H1 (cell line): ENCODE data around the gene TUBGCP6. TPM values are rescaled to one million over a fixed set of nuclear protein-coding genes. Genes with fewer than 3 reads are reported as not detected.

Experiments used
- CTCF ChIA-PET: fragments of 300-600 bp; sonication (Branson Sonifier 250); formaldehyde crosslinking; loops from one replicate; lab custom pipeline; 2021; ENCODE audit not compliant: partially characterized antibody; lab: Charles Lee
- POLR2A ChIA-PET: fragments of 300-600 bp; sonication (Branson Sonifier 250); formaldehyde crosslinking; loops from one replicate; lab custom pipeline; 2021; ENCODE audit warnings: inconsistent platforms; ENCODE audit not compliant: partially characterized antibody; lab: Charles Lee
- DNase-seq, 2 experiments: peaks; one replicate each; pipeline versions ENCODE4 v3.0.0 to v3.0.0-alpha.2; 2010 to 2022; ENCODE audit warnings: low spot score in 2 of 2, low read depth in 1 of 2, mixed read lengths in 1 of 2
- FAIRE-seq: peaks from 2 replicates; lab custom pipeline; 2011; peaks lifted over from hg19 to GRCh38; lab: Jason Lieb, UNC
- H2AFZ ChIP-seq: 2 replicates; pipeline ENCODE4 v1.8.1; 2012; ENCODE audit warnings: low read length, inconsistent platforms
- H2AK5ac ChIP-seq: 2 replicates; pipeline ENCODE4 v1.6.1; 2013; ENCODE audit warnings: low read depth, low read length
- H2BK120ac ChIP-seq: replicated peaks from 2 replicates; pipeline ENCODE3; 2013; ENCODE audit warnings: low read depth, low read length, inconsistent platforms
- H2BK12ac ChIP-seq: 2 replicates; pipeline ENCODE4 v1.6.1; 2013; ENCODE audit warnings: low read depth, low read length
- H2BK15ac ChIP-seq: 2 replicates; pipeline ENCODE4 v1.6.1; 2013; ENCODE audit warnings: low read length
- H2BK20ac ChIP-seq: 2 replicates; pipeline ENCODE4 v1.6.1; 2013; ENCODE audit warnings: low read length
- H2BK5ac ChIP-seq: 2 replicates; pipeline ENCODE4 v1.6.1; 2013; ENCODE audit warnings: low read depth, low read length
- H3K14ac ChIP-seq: 2 replicates; pipeline ENCODE4 v1.6.1; 2013; ENCODE audit warnings: inconsistent platforms; ENCODE audit not compliant: insufficient read length
- H3K18ac ChIP-seq: 2 replicates; pipeline ENCODE4 v1.6.1; 2013; ENCODE audit warnings: low read length; ENCODE audit errors: extremely low read depth
- H3K23ac ChIP-seq: 2 replicates; pipeline ENCODE4 v1.6.1; 2013; ENCODE audit warnings: inconsistent platforms; ENCODE audit not compliant: insufficient read length
- H3K23me2 ChIP-seq: 2 replicates; pipeline ENCODE4 v1.6.1; 2013; ENCODE audit warnings: low read depth, low read length
- H3K27ac ChIP-seq: 2 replicates; pipeline ENCODE4 v1.6.1; 2011; ENCODE audit warnings: low read depth, low read length, inconsistent platforms
- H3K27me3 ChIP-seq, 4 experiments: replicated peaks in 1 of 4; 1 replicate in 1 of 4; 2 replicates in 3 of 4; pipeline versions ENCODE4 v1.6.1 to v1.8.1; 2011 to 2013; ENCODE audit warnings: low read length in 3 of 4, mild to moderate bottlenecking in 3 of 4, inconsistent platforms in 2 of 4, mixed read lengths in 2 of 4, moderate library complexity in 1 of 4; ENCODE audit not compliant: control insufficient read depth in 3 of 4, insufficient read depth in 3 of 4; ENCODE audit errors: extremely low read depth in 1 of 4
- H3K36me3 ChIP-seq, 4 experiments: 2 replicates each; pipeline versions ENCODE4 v1.6.1 to v1.8.1; 2011 to 2013; ENCODE audit warnings: mild to moderate bottlenecking in 4 of 4, low read length in 3 of 4, moderate library complexity in 2 of 4, control low read depth in 1 of 4, inconsistent platforms in 1 of 4; ENCODE audit not compliant: insufficient read depth in 4 of 4, control insufficient read depth in 2 of 4
- H3K4ac ChIP-seq: replicated peaks from 2 replicates; pipeline ENCODE3; 2013; ENCODE audit warnings: low read length, low read depth, mixed read lengths, inconsistent platforms; ENCODE audit not compliant: insufficient read length
- H3K4me1 ChIP-seq, 4 experiments: replicated peaks in 1 of 4; 1 replicate in 1 of 4; 2 replicates in 3 of 4; pipeline versions ENCODE4 v1.6.1 to v1.8.1; 2011 to 2013; ENCODE audit warnings: low read length in 3 of 4, inconsistent platforms in 2 of 4, mixed read lengths in 1 of 4; ENCODE audit not compliant: insufficient read depth in 4 of 4, control insufficient read depth in 3 of 4
- H3K4me2 ChIP-seq, 2 experiments: 2 replicates each; pipeline versions ENCODE4 v1.6.1 to v1.8.1; 2011 to 2013; ENCODE audit warnings: low read depth in 2 of 2, low read length in 2 of 2, control low read depth in 1 of 2, inconsistent platforms in 1 of 2, mild to moderate bottlenecking in 1 of 2; ENCODE audit not compliant: insufficient read depth in 1 of 2
- H3K4me3 ChIP-seq, 4 experiments: fragments of 200-600, 300-600 bp in 1 of 4; sonication (generic), shearing (Covaris generic), sonication (Bioruptor Twin) in 1 of 4; 2 replicates each; pipeline versions ENCODE4 v1.5.1 to v1.8.1; 2011 to 2016; ENCODE audit warnings: low read length in 4 of 4, low read depth in 3 of 4, control low read depth in 2 of 4, inconsistent platforms in 2 of 4, mild to moderate bottlenecking in 2 of 4, mixed read lengths in 1 of 4, moderate library complexity in 1 of 4; ENCODE audit not compliant: insufficient read depth in 2 of 4; ENCODE audit errors: extremely low read depth in 1 of 4
- H3K56ac ChIP-seq: replicated peaks from 2 replicates; pipeline ENCODE3; 2013; ENCODE audit warnings: low read depth, mild to moderate bottlenecking, mixed read lengths, low read length, inconsistent platforms; ENCODE audit not compliant: insufficient read length
- H3K79me1 ChIP-seq: 2 replicates; pipeline ENCODE4 v1.6.1; 2013; ENCODE audit warnings: low read depth, low read length, control low read depth
- H3K79me2 ChIP-seq, 2 experiments: 2 replicates each; pipeline versions ENCODE4 v1.6.1 to v1.8.1; 2012 to 2013; ENCODE audit warnings: low read length in 2 of 2, mild to moderate bottlenecking in 2 of 2, inconsistent platforms in 1 of 2; ENCODE audit not compliant: insufficient read depth in 2 of 2, control insufficient read depth in 1 of 2
- H3K9ac ChIP-seq, 4 experiments: replicated peaks in 1 of 4; 1 replicate in 1 of 4; 2 replicates in 3 of 4; pipeline versions ENCODE4 v1.6.1 to v1.8.1; 2011 to 2013; ENCODE audit warnings: low read depth in 3 of 4, low read length in 3 of 4, control low read depth in 2 of 4, mild to moderate bottlenecking in 2 of 4, moderate library complexity in 2 of 4, inconsistent platforms in 1 of 4; ENCODE audit errors: extremely low read depth in 1 of 4
- H3K9me3 ChIP-seq, 2 experiments: 2 replicates each; pipeline versions ENCODE4 v1.6.1 to v1.8.1; 2012 to 2013; ENCODE audit warnings: mild to moderate bottlenecking in 2 of 2, moderate library complexity in 2 of 2, control low read depth in 1 of 2, inconsistent platforms in 1 of 2, low read depth in 1 of 2, low read length in 1 of 2, mixed read lengths in 1 of 2; ENCODE audit not compliant: insufficient read depth in 2 of 2
- H4K20me1 ChIP-seq, 2 experiments: replicated peaks in 1 of 2; 2 replicates each; pipeline versions ENCODE3 to v1.8.1; 2011 to 2013; ENCODE audit warnings: inconsistent platforms in 2 of 2, low read length in 2 of 2, mild to moderate bottlenecking in 1 of 2; ENCODE audit not compliant: insufficient read depth in 2 of 2, control insufficient read depth in 1 of 2
- H4K5ac ChIP-seq: 2 replicates; pipeline ENCODE4 v1.6.1; 2013; ENCODE audit warnings: low read length, low read depth, mixed read lengths, inconsistent platforms; ENCODE audit not compliant: insufficient read length
- H4K8ac ChIP-seq: 2 replicates; pipeline ENCODE4 v1.8.0; 2013; ENCODE audit warnings: mild to moderate bottlenecking, moderate library complexity, low read length, inconsistent platforms; ENCODE audit not compliant: insufficient read depth; ENCODE audit errors: extremely low read depth
- H4K91ac ChIP-seq: replicated peaks from 2 replicates; pipeline ENCODE3; 2013; ENCODE audit warnings: low read length, mixed read lengths, inconsistent platforms; ENCODE audit not compliant: insufficient read length
- E2F6 ChIP-seq: IDR thresholded peaks from 2 replicates; pipeline ENCODE4 v1.6.1; 2012; ENCODE audit warnings: inconsistent platforms
- EZH2 ChIP-seq: fragments of 200-600 bp; sonication (generic); IDR thresholded peaks from 2 replicates; pipeline ENCODE4 v1.7.1; 2012; ENCODE audit warnings: low read depth, mild to moderate bottlenecking, moderate library complexity, low read length, inconsistent platforms; ENCODE audit not compliant: severe bottlenecking
- HDAC2 ChIP-seq, 2 experiments: fragments of 300-600 bp in 1 of 2; sonication (generic) in 1 of 2; IDR thresholded peaks; 2 replicates each; pipeline ENCODE4 v1.6.1; 2011 to 2012; ENCODE audit warnings: low read depth in 2 of 2, low read length in 2 of 2, mild to moderate bottlenecking in 2 of 2, moderate library complexity in 2 of 2, borderline replicate concordance in 1 of 2, inconsistent platforms in 1 of 2
- JUN ChIP-seq: IDR thresholded peaks from 2 replicates; pipeline ENCODE4 v1.6.1; 2011; ENCODE audit warnings: low read depth, mild to moderate bottlenecking, improper control_type of control experiment, low read length
- KDM4A ChIP-seq: IDR thresholded peaks from one replicate; pipeline ENCODE4 v1.7.1; 2012; ENCODE audit warnings: low read depth, mild to moderate bottlenecking, moderate library complexity, low read length, inconsistent platforms; ENCODE audit not compliant: severe bottlenecking
- POU5F1 ChIP-seq: IDR thresholded peaks from 2 replicates; pipeline ENCODE4 v1.6.1; 2011; ENCODE audit warnings: low read depth, mild to moderate bottlenecking, low read length, moderate library complexity
- RAD21 ChIP-seq, 2 experiments: IDR thresholded peaks in 1 of 2; conservative IDR thresholded peaks in 1 of 2; 2 replicates each; pipeline ENCODE4 v1.6.1; 2011; ENCODE audit warnings: low read depth in 2 of 2, low read length in 2 of 2, improper control_type of control experiment in 1 of 2, inconsistent platforms in 1 of 2, mild to moderate bottlenecking in 1 of 2, moderate library complexity in 1 of 2
- SP1 ChIP-seq: IDR thresholded peaks from 2 replicates; pipeline ENCODE4 v1.6.1; 2011; ENCODE audit warnings: low read depth, low read length
- SP2 ChIP-seq: IDR thresholded peaks from 2 replicates; pipeline ENCODE4 v1.6.1; 2012; ENCODE audit warnings: mild to moderate bottlenecking, low read length, inconsistent platforms
- SRF ChIP-seq: IDR thresholded peaks from 2 replicates; pipeline ENCODE4 v1.6.1; 2011; ENCODE audit warnings: mild to moderate bottlenecking, low read depth, low read length, moderate library complexity
- WGBS, 2 experiments: shearing (Covaris generic) in 1 of 2; methylation state at CpG; one replicate each; pipeline versions ENCODE4 v1.1.6 to v1.1.7; 2013 to 2015; ENCODE audit warnings: low lambda C conversion rate in 2 of 2, mixed read lengths in 2 of 2, inconsistent platforms in 1 of 2, low coverage in 1 of 2, missing lambda C conversion rate in 1 of 2; ENCODE audit not compliant: insufficient replicate concordance in 2 of 2, insufficient coverage in 1 of 2, insufficient read length in 1 of 2; ENCODE audit errors: extremely low coverage in 1 of 2, missing lambda C conversion rate in 1 of 2; 5-methylcytosine and 5-hydroxymethylcytosine counted together
- polyA plus RNA-seq, 7 experiments: library from polyadenylated mRNA; depleted of rRNA in 3 of 7; stranded (reverse) in 5 of 7; unstranded in 2 of 7; fragments of >200 nt in 5 of 7; fragments of 200-250 nt in 2 of 7; gene quantifications; 1 replicate in 5 of 7; 2 replicates in 1 of 7; 4 replicates in 1 of 7; pipeline versions ENCODE4 v1.2.1 to v1.2.3, GENCODE V29; 2011 to 2013; ENCODE audit warnings: missing spikeins in 2 of 7, mixed read lengths in 2 of 7
- total RNA-seq: library from RNA; stranded (reverse); fragmentation: NEBNext Ultra II Directional; extraction: Animal tissue kit (Norgen Biotek cat#: 25700); gene quantifications from 2 replicates; pipeline ENCODE4 v1.2.1, GENCODE V29; 2021
- TF ChIP-seq, protein P1 (sequence below): IDR thresholded peaks from 2 replicates; pipeline ENCODE4 v1.6.1; 2011; ENCODE audit warnings: low read length, improper control_type of control experiment

TUBGCP6 gene
- total and polyA plus RNA-seq, 2 of the 8 experiments (the other 6 are each of a cell fraction or from before 2014, with no cell fraction given), result 24.2 to 24.7 TPM

- H3K4me3 ChIP-seq, result no peak overlapping the region
- H3K14ac ChIP-seq, result no peak overlapping the region
- H3K4me1 ChIP-seq, result peaks cover 0 to 20% (median 10%) of the 10 kb centered on the region in 4 experiments; a peak in 6 of 7 replicates
- no peak overlapping the region for H2BK20ac ChIP-seq
- no peak overlapping the region for H3K23ac ChIP-seq
- H3K79me1 ChIP-seq, result no peaks in the 10 kb centered on the region
- H4K5ac ChIP-seq, result no peak overlapping the region
- H4K91ac ChIP-seq, result no peak overlapping the region
- no peak overlapping the region for H2BK120ac ChIP-seq
- H2BK5ac ChIP-seq, result no peak overlapping the region
- FAIRE-seq (no peak), DNase-seq (no peak)
- no peak overlapping the region for H2AK5ac ChIP-seq
- H2AFZ ChIP-seq, result no peak overlapping the region
- no peak overlapping the region for H2BK15ac ChIP-seq
- H4K20me1 ChIP-seq, result peaks cover 5 to 12% of the 10 kb centered on the region in 2 experiments
- no peak overlapping the region for H3K56ac ChIP-seq
- H3K27me3 ChIP-seq, result peaks cover 1 to 22% (median 16%) of the 10 kb centered on the region in 4 experiments; a peak in 6 of 7 replicates
- 91% methylated on average over 15 of the region's 15 CpGs; no CpG with 5 or more reads in 1 of the 2 experiments for WGBS, 2 experiments
- CTCF ChIA-PET, result interaction anchor here (0.7 to 2.2 kb wide), 3 partner anchors 7 to 17 kb away, joined by 4 to 17 read pairs (median 4); partner anchors contain the start of gene HDAC10
- no peak overlapping the region for H3K18ac ChIP-seq
- no peak overlapping the region for H3K4ac ChIP-seq
- H3K23me2 ChIP-seq, result peaks cover 6% of the 10 kb centered on the region; the same call in 1 of the 2 replicates
- H3K79me2 ChIP-seq, result no peaks in the 10 kb centered on the region
- H2BK12ac ChIP-seq, result no peak overlapping the region
- H3K4me2 ChIP-seq, result no peak overlapping the region
- H3K27ac ChIP-seq, result no peak overlapping the region
- no peaks in the 10 kb centered on the region for H3K9me3 ChIP-seq
- POLR2A ChIA-PET, result interaction anchor here (0.8 kb wide), 1 partner anchor 8 kb away, joined by 3 read pairs; the partner anchor contains the start of gene HDAC10
- no peak overlapping the region for H4K8ac ChIP-seq
- H3K9ac ChIP-seq, result no peak overlapping the region
- H3K36me3 ChIP-seq, result no peaks in the 10 kb centered on the region
- no peak for TF ChIP-seq JUN
- TF ChIP-seq POU5F1, result no peak
- TF ChIP-seq SP2, result no peak
- TF ChIP-seq SP1, result no peak
- no peak for TF ChIP-seq RAD21 (IDR thresholded peaks at IDR 0.05 in 1 of 2, conservative IDR thresholded peaks at IDR 0.05 in 1 of 2; ENCODE audit: low read depth in 2 of 2, low read length in 2 of 2)
- TF ChIP-seq SRF, result no peak
- no peak for TF ChIP-seq EZH2
- no peak for TF ChIP-seq E2F6
- no peak for TF ChIP-seq HDAC2 (IDR thresholded peaks at IDR 0.05; ENCODE audit: borderline replicate concordance in 1 of 2, low read depth in 2 of 2, low read length in 2 of 2)
- TF ChIP-seq KDM4A, result no peak
- TF ChIP-seq, protein P1, sequence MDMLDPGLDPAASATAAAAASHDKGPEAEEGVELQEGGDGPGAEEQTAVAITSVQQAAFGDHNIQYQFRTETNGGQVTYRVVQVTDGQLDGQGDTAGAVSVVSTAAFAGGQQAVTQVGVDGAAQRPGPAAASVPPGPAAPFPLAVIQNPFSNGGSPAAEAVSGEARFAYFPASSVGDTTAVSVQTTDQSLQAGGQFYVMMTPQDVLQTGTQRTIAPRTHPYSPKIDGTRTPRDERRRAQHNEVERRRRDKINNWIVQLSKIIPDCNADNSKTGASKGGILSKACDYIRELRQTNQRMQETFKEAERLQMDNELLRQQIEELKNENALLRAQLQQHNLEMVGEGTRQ, result no peak
Measured at GRCh38 chr22:50259302-50259701, 14.5 kb upstream of the TUBGCP6 start.
